Measurements from ENCODE around the gene CCDC71L. TPM values are rescaled to one million over a fixed set of nuclear protein-coding genes. Genes with fewer than 3 reads are reported as not detected.
"Not testable (repeated sequence)": the region's sequence is repeated elsewhere in the genome, so short reads cannot be mapped to it uniquely, and the experiment has no call there.

CCDC71L gene
- total RNA-seq, 1 experiment from 2014 or later = 18.4 TPM

GRCh38 chr7:106693677-106694353, 32.9 kb upstream of the CCDC71L start:
- BruUV-seq (replicated peaks) = no TSS peak
- H3K27ac ChIP-seq (ENCODE audit: low read depth, low read length, poor library complexity, severe bottlenecking) = no peak overlapping the region
- CTCF ChIA-PET = no interaction called here
- no peaks in the 10 kb centered on the region for H3K4me1 ChIP-seq (ENCODE audit: insufficient read depth, low read length, poor library complexity, severe bottlenecking)
- POLR2A ChIA-PET (ENCODE audit: low non-redundant PET) = no interaction called here
- no peaks in the 10 kb centered on the region for H3K27me3 ChIP-seq (replicated peaks; ENCODE audit: insufficient read depth, low read depth, low read length, poor library complexity)
- no peaks in the 10 kb centered on the region for H3K36me3 ChIP-seq (ENCODE audit: insufficient read depth, low read length, poor library complexity, severe bottlenecking)
- intact Hi-C loops (cut with micrococcal nuclease; ENCODE audit: unreplicated experiment) = no loop called here
- no peak for DNase-seq (ENCODE audit: low spot score)
- no peak for TF ChIP-seq CTCF (conservative IDR thresholded peaks at IDR 0.05; ENCODE audit: low read depth, low read length)
- no peak for TF ChIP-seq EZH2 (IDR thresholded peaks at IDR 0.05; ENCODE audit: borderline replicate concordance, low read depth, low read length, poor library complexity, severe bottlenecking)
- H3K4me3 ChIP-seq (ENCODE audit: low read depth, low read length, poor library complexity, severe bottlenecking) = no peak overlapping the region
- no peaks in the 10 kb centered on the region for H3K9me3 ChIP-seq (ENCODE audit: low read depth, low read length, poor library complexity, severe bottlenecking)

- H3K9me3 ChIP-seq (ENCODE audit: low read depth, low read length, poor library complexity, severe bottlenecking) = no peaks in the 10 kb centered on the region
- BruUV-seq (replicated peaks) = no TSS peak
- ChIA-PET CTCF (no interaction called here), POLR2A (ENCODE audit: low non-redundant PET) (no interaction called here)
- H3K36me3 ChIP-seq (ENCODE audit: insufficient read depth, low read length, poor library complexity, severe bottlenecking) = no peaks in the 10 kb centered on the region
- no peaks in the 10 kb centered on the region for H3K27me3 ChIP-seq (replicated peaks; ENCODE audit: insufficient read depth, low read depth, low read length, poor library complexity)
- H3K27ac ChIP-seq (ENCODE audit: low read depth, low read length, poor library complexity, severe bottlenecking) = no peak overlapping the region
- TF ChIP-seq EZH2 (IDR thresholded peaks at IDR 0.05; ENCODE audit: borderline replicate concordance, low read depth, low read length, poor library complexity, severe bottlenecking) (no peak), CTCF (conservative IDR thresholded peaks at IDR 0.05; ENCODE audit: low read depth, low read length) (no peak)
- intact Hi-C loops (cut with micrococcal nuclease; ENCODE audit: unreplicated experiment) = no loop called here
- no peak overlapping the region for H3K4me3 ChIP-seq (ENCODE audit: low read depth, low read length, poor library complexity, severe bottlenecking)
- no peak for DNase-seq (ENCODE audit: low spot score)
- no peaks in the 10 kb centered on the region for H3K4me1 ChIP-seq (ENCODE audit: insufficient read depth, low read length, poor library complexity, severe bottlenecking)
Measured at GRCh38 chr7:106692450-106693051, 31.6 kb upstream of the CCDC71L start.

GRCh38 chr7:106688161-106688560, 27.2 kb upstream of the CCDC71L start:
- H3K27me3 ChIP-seq (replicated peaks; ENCODE audit: insufficient read depth, low read depth, low read length, poor library complexity); BruUV-seq (replicated peaks); H3K27ac ChIP-seq (ENCODE audit: low read depth, low read length, poor library complexity, severe bottlenecking); H3K4me3 ChIP-seq (ENCODE audit: low read depth, low read length, poor library complexity, severe bottlenecking); H3K4me1 ChIP-seq (ENCODE audit: insufficient read depth, low read length, poor library complexity, severe bottlenecking); CTCF ChIA-PET; POLR2A ChIA-PET (ENCODE audit: low non-redundant PET); intact Hi-C loops (cut with micrococcal nuclease; ENCODE audit: unreplicated experiment); H3K36me3 ChIP-seq (ENCODE audit: insufficient read depth, low read length, poor library complexity, severe bottlenecking); H3K9me3 ChIP-seq (ENCODE audit: low read depth, low read length, poor library complexity, severe bottlenecking); DNase-seq (ENCODE audit: low spot score): not testable (repeated sequence)

- Histone ChIP-seq H3K9me3 (ENCODE audit: low read depth, low read length, poor library complexity, severe bottlenecking) (no peaks in the 10 kb centered on the region), H3K4me1 (ENCODE audit: insufficient read depth, low read length, poor library complexity, severe bottlenecking) (no peaks in the 10 kb centered on the region), H3K36me3 (ENCODE audit: insufficient read depth, low read length, poor library complexity, severe bottlenecking) (no peaks in the 10 kb centered on the region), H3K27me3 (replicated peaks; ENCODE audit: insufficient read depth, low read depth, low read length, poor library complexity) (no peaks in the 10 kb centered on the region), H3K4me3 (ENCODE audit: low read depth, low read length, poor library complexity, severe bottlenecking) (no peak overlapping the region), H3K27ac (ENCODE audit: low read depth, low read length, poor library complexity, severe bottlenecking) (no peak overlapping the region)
- intact Hi-C loops (cut with micrococcal nuclease; ENCODE audit: unreplicated experiment) = no loop called here
- DNase-seq (ENCODE audit: low spot score) = no peak
- ChIA-PET CTCF (no interaction called here), POLR2A (ENCODE audit: low non-redundant PET) (no interaction called here)
- no TSS peak for BruUV-seq (replicated peaks)
- TF ChIP-seq CTCF (conservative IDR thresholded peaks at IDR 0.05; ENCODE audit: low read depth, low read length) = no peak
- no peak for TF ChIP-seq EZH2 (IDR thresholded peaks at IDR 0.05; ENCODE audit: borderline replicate concordance, low read depth, low read length, poor library complexity, severe bottlenecking)
Measured at GRCh38 chr7:106683941-106684340, 23.0 kb upstream of the CCDC71L start.

Data from A673 (cell line).